SK-N-SH (cell line): ENCODE measurements around the gene PPFIBP2. TPM values are rescaled to one million over a fixed set of nuclear protein-coding genes. Genes with fewer than 3 reads are reported as not detected.

Experiments used
- CTCF ChIA-PET: fragments of 300-600, 350-600 bp; formaldehyde crosslinking; extraction: SDS; loops from one replicate; lab custom pipeline; 2021; lab: Yijun Ruan, JAX
- POLR2A ChIA-PET: fragments of 350-600 bp; sonication (Branson Sonifier 250); formaldehyde crosslinking; extraction: SDS; loops from one replicate; lab custom pipeline; 2020; ENCODE audit warnings: antibody characterized with exemption, inconsistent platforms; lab: Yijun Ruan, JAX
- DNase-seq: peaks from one replicate; pipeline ENCODE4 v3.0.0; 2012
- H2AFZ ChIP-seq: fragments of 200-600 bp; sonication (generic); 2 replicates; pipeline ENCODE4 v1.8.1; 2016; ENCODE audit warnings: antibody characterized with exemption, mild to moderate bottlenecking, low read depth
- H3F3A ChIP-seq: fragments of 200-600 bp; sonication (generic); replicated peaks from 2 replicates; pipeline ENCODE3; 2016; ENCODE audit warnings: antibody characterized with exemption, mild to moderate bottlenecking; ENCODE audit not compliant: insufficient read depth
- H3K27ac ChIP-seq, 2 experiments: fragments of 200-500 bp in 1 of 2; fragments of 200-600 bp in 1 of 2; sonication (Bioruptor generic) in 1 of 2; sonication (generic), shearing (Covaris generic) in 1 of 2; 2 replicates each; pipeline versions ENCODE4 v1.5.1 to v1.6.1; 2014 to 2016; ENCODE audit warnings: low read depth in 2 of 2, inconsistent platforms in 1 of 2, low read length in 1 of 2, mild to moderate bottlenecking in 1 of 2, mixed read lengths in 1 of 2
- H3K27me3 ChIP-seq: fragments of 200-600 bp; sonication (generic), shearing (Covaris generic); 2 replicates; pipeline ENCODE4 v1.6.1; 2016; ENCODE audit warnings: mixed run types; ENCODE audit not compliant: insufficient read depth
- H3K36me3 ChIP-seq, 2 experiments: fragments of 200-500 bp in 1 of 2; fragments of 200-600 bp in 1 of 2; sonication (Bioruptor generic) in 1 of 2; sonication (generic) in 1 of 2; replicated peaks in 1 of 2; 2 replicates each; pipeline versions ENCODE3 to v1.5.1; 2014 to 2016; ENCODE audit warnings: low read length in 1 of 2, mild to moderate bottlenecking in 1 of 2; ENCODE audit not compliant: insufficient read depth in 2 of 2, control insufficient read depth in 1 of 2
- H3K4me1 ChIP-seq, 2 experiments: fragments of 200-500 bp in 1 of 2; fragments of 200-600 bp in 1 of 2; sonication (Bioruptor generic) in 1 of 2; sonication (generic), shearing (Covaris generic) in 1 of 2; 2 replicates each; pipeline versions ENCODE4 v1.5.1 to v1.6.1; 2014 to 2016; ENCODE audit warnings: low read depth in 1 of 2, low read length in 1 of 2, mixed run types in 1 of 2; ENCODE audit not compliant: insufficient read depth in 2 of 2, control insufficient read depth in 1 of 2
- H3K4me2 ChIP-seq: fragments of 200-600 bp; sonication (generic), shearing (Covaris generic); 2 replicates; pipeline ENCODE4 v1.6.1; 2017; ENCODE audit warnings: mixed run types
- H3K4me3 ChIP-seq, 2 experiments: fragments of 200-500 bp in 1 of 2; fragments of 200-600 bp in 1 of 2; sonication (Bioruptor generic) in 1 of 2; sonication (generic), shearing (Covaris generic) in 1 of 2; 2 replicates each; pipeline versions ENCODE4 v1.5.1 to v1.8.1; 2014 to 2016; ENCODE audit warnings: low read depth in 2 of 2, inconsistent platforms in 1 of 2, low read length in 1 of 2, mild to moderate bottlenecking in 1 of 2, mixed read lengths in 1 of 2, moderate library complexity in 1 of 2
- H3K79me2 ChIP-seq: fragments of 200-600 bp; sonication (generic); 2 replicates; pipeline ENCODE4 v1.8.1; 2017; ENCODE audit warnings: mild to moderate bottlenecking; ENCODE audit not compliant: insufficient read depth
- H3K9ac ChIP-seq: fragments of 200-600 bp; sonication (generic); 2 replicates; pipeline ENCODE4 v1.6.1; 2017; ENCODE audit warnings: mixed run types
- H3K9me2 ChIP-seq: fragments of 200-600 bp; sonication (generic); 2 replicates; pipeline ENCODE4 v1.6.1; 2017; ENCODE audit warnings: mixed run types
- H3K9me3 ChIP-seq: fragments of 200-600 bp; sonication (generic); 2 replicates; pipeline ENCODE4 v1.6.1; 2017; ENCODE audit warnings: mixed run types, mild to moderate bottlenecking, moderate library complexity
- H4K20me1 ChIP-seq: fragments of 200-600 bp; sonication (generic); 2 replicates; pipeline ENCODE4 v1.6.1; 2017; ENCODE audit warnings: mild to moderate bottlenecking, mixed run types; ENCODE audit not compliant: insufficient read depth
- CHD2 ChIP-seq: fragments of 150-350 bp; IDR thresholded peaks from 2 replicates; pipeline ENCODE4 v1.6.1; 2018; ENCODE audit warnings: low read length; ENCODE audit not compliant: partially characterized antibody
- EP300 ChIP-seq, 2 experiments: IDR thresholded peaks; 2 replicates each; pipeline versions ENCODE4 v1.4.0 to v1.6.1; 2012; ENCODE audit warnings: borderline replicate concordance in 1 of 2, low read depth in 1 of 2, low read length in 1 of 2
- GATA2 ChIP-seq: sonication (generic); formaldehyde crosslinking; IDR thresholded peaks from 2 replicates; pipeline ENCODE4 v1.5.0; 2020; ENCODE audit warnings: mild to moderate bottlenecking, missing genetic modification reagents
- JUND ChIP-seq: IDR thresholded peaks from 2 replicates; pipeline ENCODE4 v1.4.0; 2012
- MXI1 ChIP-seq: IDR thresholded peaks from 2 replicates; pipeline ENCODE4 v1.6.1; 2012; ENCODE audit warnings: mild to moderate bottlenecking, low read depth, low read length, improper control_type of control experiment
- NFIC ChIP-seq: IDR thresholded peaks from 2 replicates; pipeline ENCODE4 v1.4.0; 2012; ENCODE audit warnings: borderline replicate concordance
- RFX5 ChIP-seq: IDR thresholded peaks from 2 replicates; pipeline ENCODE4 v1.6.1; 2012; ENCODE audit warnings: mild to moderate bottlenecking, improper control_type of control experiment, low read length
- TAF1 ChIP-seq: IDR thresholded peaks from 2 replicates; pipeline ENCODE4 v1.6.1; 2012; ENCODE audit warnings: low read depth, mild to moderate bottlenecking, low read length, moderate library complexity, borderline replicate concordance
- TCF12 ChIP-seq: IDR thresholded peaks from 2 replicates; pipeline ENCODE4 v1.4.0; 2012
- YY1 ChIP-seq: IDR thresholded peaks from 2 replicates; pipeline ENCODE4 v1.4.0; 2012; ENCODE audit warnings: low read depth, mild to moderate bottlenecking
- WGBS: methylation state at CpG from one replicate; pipeline ENCODE4 v1.1.6; 2017; ENCODE audit warnings: low lambda C conversion rate; 5-methylcytosine and 5-hydroxymethylcytosine counted together
- polyA plus RNA-seq, 3 experiments: library from polyadenylated mRNA; depleted of rRNA; stranded (reverse); fragments of >200 nt; gene quantifications; 2 replicates each; pipeline ENCODE4 v1.2.3, GENCODE V29; 2012
- TF ChIP-seq, protein P1 (sequence below): IDR thresholded peaks from 2 replicates; pipeline ENCODE4 v1.4.0; 2012; ENCODE audit warnings: low read depth, borderline replicate concordance
- TF ChIP-seq, protein P2 (sequence below): fragments of 150-350 bp; IDR thresholded peaks from 2 replicates; pipeline ENCODE4 v1.6.1; 2016; ENCODE audit warnings: mild to moderate bottlenecking, low read depth, low read length

Gene PPFIBP2
- polyA plus RNA-seq, 1 of the 3 experiments (the other 2 are of a cell fraction): 0.67 TPM

DNA sequence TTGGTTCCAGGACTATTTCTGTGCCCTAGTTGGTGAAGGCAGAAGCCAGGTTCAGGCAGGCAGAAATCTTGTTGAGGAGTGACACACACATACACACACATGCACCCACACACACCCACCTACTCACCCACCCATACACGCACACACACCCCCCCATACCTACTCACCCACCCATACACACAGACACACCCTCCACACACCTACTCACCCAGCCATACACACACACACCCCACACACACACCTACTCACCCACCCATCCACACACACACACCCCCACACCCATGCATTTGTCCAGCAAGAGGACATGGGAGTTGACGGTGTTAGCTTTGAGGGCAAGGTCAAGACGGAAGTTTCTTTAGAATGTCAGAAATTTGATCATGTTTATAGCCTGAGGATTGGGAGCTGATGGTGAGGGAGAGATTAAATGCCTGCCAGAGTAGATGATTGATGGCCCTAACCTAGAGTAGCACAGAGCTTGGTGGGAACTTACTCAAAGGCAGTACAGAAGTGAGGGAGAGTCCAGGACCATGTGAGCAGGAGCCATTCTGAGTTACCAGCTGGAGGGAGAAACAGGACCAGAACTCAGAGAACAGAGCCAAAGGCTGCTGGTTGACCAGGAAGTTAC is 90.6 kb downstream of the PPFIBP2 start:
- POLR2A ChIA-PET: no interaction called here
- CTCF ChIA-PET: no interaction called here
- no peak overlapping the region for H3K27ac ChIP-seq

DNA sequence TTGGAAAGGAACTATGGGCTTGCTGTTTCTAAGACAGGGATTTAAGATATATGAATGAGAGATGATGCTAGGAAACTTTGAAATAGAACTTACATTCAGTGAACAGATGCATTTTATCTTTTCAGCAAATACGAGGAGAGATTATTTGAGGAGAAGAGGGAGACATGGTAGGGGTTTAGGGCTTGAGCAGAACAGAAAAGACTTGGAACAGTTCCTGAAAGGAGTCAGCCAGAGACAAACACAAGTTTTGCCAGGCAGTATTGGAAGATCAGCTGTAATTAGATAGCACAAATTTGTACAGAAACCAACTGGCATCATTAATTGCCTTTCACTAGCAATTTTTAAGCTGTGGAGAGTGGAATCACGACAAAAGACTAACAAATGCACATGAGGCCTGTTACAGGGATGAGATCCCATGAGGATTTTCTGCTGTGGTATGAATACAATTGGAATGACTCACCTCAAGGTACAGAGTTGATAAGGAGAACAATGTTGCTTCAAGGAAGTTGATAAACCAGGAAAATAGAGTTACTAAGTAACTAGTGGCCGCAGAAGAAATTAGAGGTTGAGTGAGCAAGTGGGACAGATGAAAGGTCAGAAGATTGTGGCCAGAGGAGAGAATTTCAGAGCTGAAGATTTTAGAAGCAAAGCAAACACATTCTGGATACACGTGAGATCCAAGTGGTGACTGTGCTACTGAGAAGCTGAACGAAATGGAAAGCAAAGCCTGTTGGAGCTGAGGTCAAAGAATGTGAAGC is 91.6 kb downstream of the PPFIBP2 start:
- Histone ChIP-seq H3K9me3 (no peaks in the 10 kb centered on the region), H3K27ac (no peak overlapping the region), H3F3A (no peaks in the 10 kb centered on the region), H2AFZ (no peak overlapping the region), H3K4me2 (no peak overlapping the region), H3K4me1 (peaks cover 0 to 1% of the 10 kb centered on the region in 2 experiments; a peak in 1 of 4 replicates), H3K9ac (no peak overlapping the region), H3K27me3 (no peaks in the 10 kb centered on the region), H3K4me3 (no peak overlapping the region), H3K36me3 (no peaks in the 10 kb centered on the region), H4K20me1 (no peaks in the 10 kb centered on the region), H3K79me2 (no peaks in the 10 kb centered on the region), H3K9me2 (no peaks in the 10 kb centered on the region)
- WGBS: 55% methylated on average over 5 of the region's 5 CpGs
- TF ChIP-seq GATA2 (CRISPR knock-in tag): no peak
- TF ChIP-seq EP300 (IDR thresholded peaks at IDR 0.05; ENCODE audit: borderline replicate concordance in 1 of 2, low read depth in 1 of 2, low read length in 1 of 2): no peak
- TF ChIP-seq MXI1: no peak
- TF ChIP-seq CHD2: no peak
- POLR2A ChIA-PET: no interaction called here
- DNase-seq: no peak
- CTCF ChIA-PET: interaction anchor here (1.1 to 2.5 kb wide), 2 partner anchors 34 to 52 kb away, joined by 5 to 14 read pairs; no protein-coding TSS in a partner anchor

More for the DNA sequence above, 90.6 kb downstream of the PPFIBP2 start:
- no peaks in the 10 kb centered on the region for H3K79me2 ChIP-seq
- H3K4me1 ChIP-seq: peaks cover 0 to 2% of the 10 kb centered on the region in 2 experiments; a peak in 1 of 4 replicates
- DNase-seq: no peak
- 75% methylated on average over 3 of the region's 3 CpGs for WGBS
- no peak overlapping the region for H3K9ac ChIP-seq
- H3K27me3 ChIP-seq: no peaks in the 10 kb centered on the region
- H3K4me2 ChIP-seq: no peak overlapping the region
- H3K9me2 ChIP-seq: no peaks in the 10 kb centered on the region
- no peaks in the 10 kb centered on the region for H3K36me3 ChIP-seq
- no peak overlapping the region for H3K4me3 ChIP-seq
- H3K9me3 ChIP-seq: no peaks in the 10 kb centered on the region
- no peak overlapping the region for H2AFZ ChIP-seq
- no peaks in the 10 kb centered on the region for H3F3A ChIP-seq
- TF ChIP-seq YY1: no peak
- TF ChIP-seq, protein P1, sequence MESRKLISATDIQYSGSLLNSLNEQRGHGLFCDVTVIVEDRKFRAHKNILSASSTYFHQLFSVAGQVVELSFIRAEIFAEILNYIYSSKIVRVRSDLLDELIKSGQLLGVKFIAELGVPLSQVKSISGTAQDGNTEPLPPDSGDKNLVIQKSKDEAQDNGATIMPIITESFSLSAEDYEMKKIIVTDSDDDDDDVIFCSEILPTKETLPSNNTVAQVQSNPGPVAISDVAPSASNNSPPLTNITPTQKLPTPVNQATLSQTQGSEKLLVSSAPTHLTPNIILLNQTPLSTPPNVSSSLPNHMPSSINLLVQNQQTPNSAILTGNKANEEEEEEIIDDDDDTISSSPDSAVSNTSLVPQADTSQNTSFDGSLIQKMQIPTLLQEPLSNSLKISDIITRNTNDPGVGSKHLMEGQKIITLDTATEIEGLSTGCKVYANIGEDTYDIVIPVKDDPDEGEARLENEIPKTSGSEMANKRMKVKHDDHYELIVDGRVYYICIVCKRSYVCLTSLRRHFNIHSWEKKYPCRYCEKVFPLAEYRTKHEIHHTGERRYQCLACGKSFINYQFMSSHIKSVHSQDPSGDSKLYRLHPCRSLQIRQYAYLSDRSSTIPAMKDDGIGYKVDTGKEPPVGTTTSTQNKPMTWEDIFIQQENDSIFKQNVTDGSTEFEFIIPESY: no peak
- TF ChIP-seq TAF1: no peak
- TF ChIP-seq TCF12: no peak
- TF ChIP-seq NFIC: no peak
- TF ChIP-seq, protein P2, sequence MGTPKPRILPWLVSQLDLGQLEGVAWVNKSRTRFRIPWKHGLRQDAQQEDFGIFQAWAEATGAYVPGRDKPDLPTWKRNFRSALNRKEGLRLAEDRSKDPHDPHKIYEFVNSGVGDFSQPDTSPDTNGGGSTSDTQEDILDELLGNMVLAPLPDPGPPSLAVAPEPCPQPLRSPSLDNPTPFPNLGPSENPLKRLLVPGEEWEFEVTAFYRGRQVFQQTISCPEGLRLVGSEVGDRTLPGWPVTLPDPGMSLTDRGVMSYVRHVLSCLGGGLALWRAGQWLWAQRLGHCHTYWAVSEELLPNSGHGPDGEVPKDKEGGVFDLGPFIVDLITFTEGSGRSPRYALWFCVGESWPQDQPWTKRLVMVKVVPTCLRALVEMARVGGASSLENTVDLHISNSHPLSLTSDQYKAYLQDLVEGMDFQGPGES: no peak
- no peak for TF ChIP-seq RFX5
- TF ChIP-seq JUND: no peak
- TF ChIP-seq, all 33 proteins: peak for 0
- no peaks in the 10 kb centered on the region for H4K20me1 ChIP-seq
